ENCODE results near the gene HAUS8.

DNA sequence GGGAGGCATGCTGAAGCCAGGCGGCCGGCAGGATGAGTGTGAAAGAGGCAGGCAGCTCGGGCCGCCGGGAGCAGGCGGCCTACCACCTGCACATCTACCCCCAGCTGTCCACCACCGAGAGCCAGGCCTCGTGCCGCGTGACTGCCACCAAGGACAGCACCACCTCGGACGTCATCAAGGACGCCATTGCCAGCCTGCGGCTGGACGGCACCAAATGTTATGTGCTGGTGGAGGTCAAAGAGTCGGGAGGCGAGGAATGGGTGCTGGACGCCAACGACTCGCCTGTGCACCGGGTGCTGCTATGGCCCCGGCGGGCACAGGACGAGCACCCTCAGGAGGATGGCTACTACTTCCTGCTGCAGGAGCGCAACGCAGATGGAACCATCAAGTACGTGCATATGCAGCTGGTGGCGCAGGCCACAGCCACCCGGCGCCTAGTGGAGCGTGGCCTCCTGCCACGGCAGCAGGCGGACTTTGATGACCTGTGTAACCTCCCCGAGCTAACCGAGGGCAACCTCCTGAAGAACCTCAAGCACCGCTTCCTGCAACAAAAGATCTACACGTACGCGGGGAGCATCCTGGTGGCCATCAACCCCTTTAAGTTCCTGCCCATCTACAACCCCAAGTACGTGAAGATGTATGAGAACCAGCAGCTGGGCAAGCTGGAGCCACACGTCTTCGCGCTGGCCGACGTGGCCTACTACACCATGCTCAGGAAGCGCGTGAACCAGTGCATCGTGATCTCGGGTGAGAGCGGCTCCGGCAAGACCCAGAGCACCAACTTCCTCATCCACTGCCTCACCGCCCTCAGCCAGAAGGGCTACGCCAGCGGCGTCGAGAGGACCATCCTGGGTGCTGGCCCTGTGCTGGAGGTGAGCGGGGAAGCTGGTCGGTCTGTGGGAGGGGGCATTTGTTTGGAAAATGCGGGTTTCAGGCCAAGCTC is 26.7 kb upstream of the HAUS8 start:
- TF ChIP-seq, protein P1, sequence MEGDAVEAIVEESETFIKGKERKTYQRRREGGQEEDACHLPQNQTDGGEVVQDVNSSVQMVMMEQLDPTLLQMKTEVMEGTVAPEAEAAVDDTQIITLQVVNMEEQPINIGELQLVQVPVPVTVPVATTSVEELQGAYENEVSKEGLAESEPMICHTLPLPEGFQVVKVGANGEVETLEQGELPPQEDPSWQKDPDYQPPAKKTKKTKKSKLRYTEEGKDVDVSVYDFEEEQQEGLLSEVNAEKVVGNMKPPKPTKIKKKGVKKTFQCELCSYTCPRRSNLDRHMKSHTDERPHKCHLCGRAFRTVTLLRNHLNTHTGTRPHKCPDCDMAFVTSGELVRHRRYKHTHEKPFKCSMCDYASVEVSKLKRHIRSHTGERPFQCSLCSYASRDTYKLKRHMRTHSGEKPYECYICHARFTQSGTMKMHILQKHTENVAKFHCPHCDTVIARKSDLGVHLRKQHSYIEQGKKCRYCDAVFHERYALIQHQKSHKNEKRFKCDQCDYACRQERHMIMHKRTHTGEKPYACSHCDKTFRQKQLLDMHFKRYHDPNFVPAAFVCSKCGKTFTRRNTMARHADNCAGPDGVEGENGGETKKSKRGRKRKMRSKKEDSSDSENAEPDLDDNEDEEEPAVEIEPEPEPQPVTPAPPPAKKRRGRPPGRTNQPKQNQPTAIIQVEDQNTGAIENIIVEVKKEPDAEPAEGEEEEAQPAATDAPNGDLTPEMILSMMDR (conservative IDR thresholded peaks at IDR 0.05; ENCODE audit: low read depth, low read length): no peak
- no peak for TF ChIP-seq EZH2 (IDR thresholded peaks at IDR 0.05; ENCODE audit: borderline replicate concordance, low read depth, low read length, poor library complexity, severe bottlenecking)

Data from A673 (cell line).